ES-I3 (cell line): ENCODE data around the gene CHST15.

Experiments
- H3K36me3 ChIP-seq: 2 replicates; pipeline ENCODE4 v1.6.1; 2013; ENCODE audit warnings: mild to moderate bottlenecking, low read length, control low read depth, moderate library complexity; ENCODE audit not compliant: insufficient read depth
- H3K4me1 ChIP-seq: 2 replicates; pipeline ENCODE4 v1.6.1; 2013; ENCODE audit warnings: mild to moderate bottlenecking, control low read depth, low read length; ENCODE audit not compliant: insufficient read depth
- H3K9ac ChIP-seq: 2 replicates; pipeline ENCODE4 v1.6.1; 2013; ENCODE audit warnings: low read depth, mild to moderate bottlenecking, low read length, moderate library complexity
- H3K9me3 ChIP-seq: 2 replicates; pipeline ENCODE4 v1.6.1; 2013; ENCODE audit warnings: mild to moderate bottlenecking, low read length, moderate library complexity; ENCODE audit not compliant: control insufficient read depth, insufficient read depth

Gene CHST15

DNA sequence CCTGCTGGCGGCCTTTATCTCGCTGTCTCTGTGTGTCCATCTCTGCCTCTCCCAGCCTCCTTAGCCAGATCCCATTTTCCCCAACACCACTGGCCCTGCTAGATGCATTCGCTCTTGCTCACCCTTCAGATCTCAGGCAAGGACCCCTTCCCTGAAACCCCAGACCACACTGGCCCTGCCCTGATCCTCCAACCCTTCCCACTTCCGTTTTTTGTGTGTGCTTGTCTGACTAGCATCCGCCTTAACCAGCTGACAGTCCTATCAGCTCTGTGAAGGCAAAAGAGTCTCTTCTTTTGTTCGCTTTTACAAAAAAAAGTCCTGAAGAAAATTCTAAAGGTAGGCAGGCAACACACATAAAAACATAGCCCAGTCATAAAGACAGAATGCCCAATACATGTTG lies 28.7 kb downstream of the CHST15 start:
- no peaks in the 10 kb centered on the region for H3K9me3 ChIP-seq
- H3K4me1 ChIP-seq: peaks cover 25% of the 10 kb centered on the region
- H3K9ac ChIP-seq: no peak overlapping the region
- no peaks in the 10 kb centered on the region for H3K36me3 ChIP-seq

DNA sequence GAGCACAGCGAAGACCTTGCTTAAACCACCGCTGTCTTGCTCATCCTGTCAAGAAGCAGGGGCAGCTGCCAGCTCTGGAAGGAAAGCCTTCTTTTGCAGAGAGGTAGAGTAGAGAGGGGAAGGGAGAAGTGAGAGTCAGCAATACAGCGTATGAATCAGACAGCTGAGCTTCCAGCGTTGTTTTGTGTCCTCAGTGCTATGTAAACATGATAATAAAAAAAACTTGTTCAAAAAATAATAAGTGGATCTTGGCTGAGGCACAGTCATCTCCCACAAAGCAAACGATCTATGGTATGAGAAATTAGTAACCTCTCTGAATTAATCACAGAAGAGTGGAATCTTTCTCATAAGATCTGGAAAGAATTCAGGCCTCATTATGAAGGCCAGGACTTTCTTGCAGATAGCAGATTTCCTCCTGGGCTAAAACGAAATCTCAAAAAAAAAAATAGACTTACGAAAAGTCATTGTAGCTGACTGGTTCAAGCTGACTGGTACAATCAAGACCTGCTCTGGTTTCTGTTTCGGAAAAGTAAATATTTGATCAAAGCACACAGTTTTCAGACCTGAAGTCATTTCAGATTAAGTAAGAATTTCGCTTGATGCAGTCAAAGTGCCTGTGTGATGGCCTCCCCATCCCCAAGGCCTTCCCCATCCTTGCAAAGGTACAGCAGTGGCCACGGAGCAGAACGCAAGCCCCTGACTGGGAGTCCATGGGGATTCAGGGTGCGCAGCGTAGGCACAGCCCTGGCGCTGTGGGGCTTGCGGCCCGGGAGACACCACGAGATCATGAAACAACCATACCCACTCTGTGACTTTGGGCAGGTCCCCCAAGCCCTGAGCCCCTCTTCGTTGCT lies 29.4 kb downstream of the CHST15 start:
- Histone ChIP-seq H3K36me3 (no peaks in the 10 kb centered on the region), H3K9me3 (no peaks in the 10 kb centered on the region), H3K9ac (no peak overlapping the region), H3K4me1 (peaks cover 22% of the 10 kb centered on the region)

GRCh38 chr10:124062390-124062789 lies 31.0 kb downstream of the CHST15 start:
- no peaks in the 10 kb centered on the region for H3K9me3 ChIP-seq
- no peak overlapping the region for H3K9ac ChIP-seq
- H3K4me1 ChIP-seq: peaks cover 22% of the 10 kb centered on the region
- no peaks in the 10 kb centered on the region for H3K36me3 ChIP-seq

GRCh38 chr10:124061030-124061429 lies 32.4 kb downstream of the CHST15 start:
- Histone ChIP-seq H3K36me3 (no peaks in the 10 kb centered on the region), H3K9ac (no peak overlapping the region), H3K9me3 (no peaks in the 10 kb centered on the region), H3K4me1 (peaks cover 10% of the 10 kb centered on the region)

- Histone ChIP-seq H3K9me3 (no peaks in the 10 kb centered on the region), H3K4me1 (peaks cover 2% of the 10 kb centered on the region; the same call in 1 of the 2 replicates), H3K36me3 (no peaks in the 10 kb centered on the region), H3K9ac (no peak overlapping the region)
Measured at GRCh38 chr10:124060148-124060720, 33.2 kb downstream of the CHST15 start.

DNA sequence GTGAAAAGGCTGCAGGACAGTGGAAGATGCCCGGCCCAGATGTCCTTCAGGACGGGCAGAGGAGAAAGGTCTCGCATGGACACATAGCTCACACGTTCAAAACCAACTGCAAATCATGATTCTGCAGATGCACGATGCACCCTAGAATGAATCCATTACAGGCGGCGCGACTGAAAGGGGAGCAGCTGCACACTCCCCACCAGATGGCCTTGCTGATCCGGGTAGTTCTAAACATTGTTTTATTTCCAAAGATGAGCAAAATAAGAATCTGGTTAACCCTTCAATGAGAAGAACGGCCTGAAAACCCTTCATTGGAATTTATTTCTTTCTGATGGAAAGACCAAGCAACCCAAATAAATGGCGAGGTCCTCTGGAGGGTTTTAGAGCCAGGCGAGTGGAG lies 33.8 kb downstream of the CHST15 start:
- Histone ChIP-seq H3K36me3 (no peaks in the 10 kb centered on the region), H3K4me1 (peaks cover under 1% of the 10 kb centered on the region), H3K9ac (no peak overlapping the region), H3K9me3 (no peaks in the 10 kb centered on the region)

- H3K4me1 ChIP-seq: peaks cover 11% of the 10 kb centered on the region
- H3K9me3 ChIP-seq: no peaks in the 10 kb centered on the region
- H3K9ac ChIP-seq: no peak overlapping the region
- H3K36me3 ChIP-seq: no peaks in the 10 kb centered on the region
Measured at GRCh38 chr10:124058346-124059003, 34.9 kb downstream of the CHST15 start.

DNA sequence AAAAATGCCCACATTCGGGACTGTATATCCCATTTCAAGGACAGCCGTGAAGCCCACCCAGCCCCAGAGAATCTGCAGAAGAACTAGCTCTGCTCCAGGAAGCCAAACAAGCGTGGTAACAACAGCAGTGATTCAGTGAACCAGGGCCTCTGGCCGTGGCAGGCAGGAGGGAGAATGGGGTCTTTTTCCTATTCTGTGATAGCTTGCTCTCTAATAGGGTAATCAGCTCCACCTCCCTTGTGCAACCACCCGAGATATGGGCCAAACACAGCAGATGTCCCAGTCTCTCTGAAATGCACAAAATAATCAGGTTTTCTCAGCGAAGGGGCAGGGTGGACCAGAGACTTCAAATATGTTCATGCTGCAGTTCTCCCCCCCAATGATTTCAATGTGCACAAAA lies 35.8 kb downstream of the CHST15 start:
- Histone ChIP-seq H3K4me1 (peaks cover 16% of the 10 kb centered on the region), H3K36me3 (no peaks in the 10 kb centered on the region), H3K9me3 (no peaks in the 10 kb centered on the region), H3K9ac (no peak overlapping the region)

- H3K36me3 ChIP-seq: no peaks in the 10 kb centered on the region
- H3K4me1 ChIP-seq: peaks cover 16% of the 10 kb centered on the region
- H3K9me3 ChIP-seq: no peaks in the 10 kb centered on the region
- no peak overlapping the region for H3K9ac ChIP-seq
Measured at GRCh38 chr10:124056337-124056980, 36.9 kb downstream of the CHST15 start.

DNA sequence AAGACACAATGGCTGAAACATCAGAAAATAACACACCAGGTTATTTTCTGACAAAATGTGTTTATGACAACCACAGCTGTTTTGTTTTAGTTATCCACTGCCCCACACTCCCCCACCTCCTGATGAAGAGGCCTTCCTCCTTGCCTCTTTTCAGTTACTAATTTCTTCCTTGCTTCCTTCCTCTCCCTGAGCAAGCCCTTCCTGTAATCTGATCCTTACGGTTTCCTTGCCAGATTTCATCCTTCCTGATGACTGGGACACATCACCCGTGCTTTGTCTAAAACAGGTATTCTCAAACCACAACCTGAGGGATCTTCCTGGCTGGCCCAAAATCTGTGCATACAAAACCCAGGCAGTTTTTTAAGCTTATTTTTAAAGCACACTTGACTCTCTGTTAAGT lies 39.4 kb downstream of the CHST15 start:
- Histone ChIP-seq H3K9ac (no peak overlapping the region), H3K9me3 (no peaks in the 10 kb centered on the region), H3K36me3 (no peaks in the 10 kb centered on the region), H3K4me1 (peaks cover 22% of the 10 kb centered on the region)

DNA sequence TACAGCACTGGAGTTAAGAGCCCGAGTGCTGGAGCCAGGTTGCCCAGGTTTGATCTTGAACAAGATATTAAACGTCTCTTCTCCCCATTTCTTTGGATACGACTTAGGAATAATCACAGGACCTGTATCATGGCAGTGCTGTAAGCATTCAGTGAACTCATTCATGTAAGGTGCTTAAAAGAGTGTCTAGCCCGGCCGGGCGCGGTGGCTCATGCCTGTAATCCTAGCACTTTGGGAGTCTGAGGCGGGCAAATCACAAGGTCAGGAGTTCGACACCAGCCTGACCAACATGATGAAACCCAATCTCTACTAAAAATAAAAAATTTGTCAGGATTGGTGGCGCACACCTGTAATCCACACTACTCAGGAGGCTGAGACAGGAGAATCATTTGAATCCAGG lies 40.8 kb downstream of the CHST15 start:
- Histone ChIP-seq H3K4me1 (peaks cover 30% of the 10 kb centered on the region), H3K36me3 (no peaks in the 10 kb centered on the region), H3K9me3 (no peaks in the 10 kb centered on the region), H3K9ac (no peak overlapping the region)

- Histone ChIP-seq H3K9me3 (no peaks in the 10 kb centered on the region), H3K4me1 (peaks cover 30% of the 10 kb centered on the region), H3K36me3 (no peaks in the 10 kb centered on the region), H3K9ac (no peak overlapping the region)
Measured at GRCh38 chr10:124050021-124051015, 43.1 kb downstream of the CHST15 start.

- peaks cover 28% of the 10 kb centered on the region for H3K4me1 ChIP-seq
- no peaks in the 10 kb centered on the region for H3K36me3 ChIP-seq
- H3K9ac ChIP-seq: no peak overlapping the region
- H3K9me3 ChIP-seq: no peaks in the 10 kb centered on the region
Measured at GRCh38 chr10:124049484-124049883, 43.9 kb downstream of the CHST15 start.
